HEK293 (cell line): ENCODE data around the gene AARSD1.
"Not testable (repeated sequence)": the region's sequence is repeated elsewhere in the genome, so short reads cannot be mapped to it uniquely, and the experiment has no call there.

ENCODE experiments used
- CTCF ChIA-PET: fragments of 350-600 bp; formaldehyde crosslinking; extraction: SDS; loops from one replicate; lab custom pipeline; 2021; ENCODE audit warnings: antibody characterized with exemption; lab: Yijun Ruan, JAX
- POLR2A ChIA-PET: fragments of 300-600 bp; formaldehyde crosslinking; extraction: SDS; loops from one replicate; lab custom pipeline; 2020; ENCODE audit warnings: antibody characterized with exemption, inconsistent platforms; lab: Yijun Ruan, JAX
- H3K27ac ChIP-seq: fragments of 200-500 bp; sonication (Bioruptor generic); 2 replicates; pipeline ENCODE4 v1.5.1; 2014; ENCODE audit warnings: low read depth, low read length, control low read depth, inconsistent platforms; ENCODE audit errors: extremely low read depth
- H3K36me3 ChIP-seq, 2 experiments: fragments of 200-500 bp in 1 of 2; sonication (Bioruptor generic) in 1 of 2; 1 replicate in 1 of 2; 2 replicates in 1 of 2; pipeline ENCODE4 v1.5.1; 2014 to 2017; ENCODE audit warnings: inconsistent platforms in 2 of 2, low read length in 2 of 2; ENCODE audit not compliant: control insufficient read depth in 2 of 2, insufficient read depth in 1 of 2
- H3K4me1 ChIP-seq: fragments of 200-500 bp; sonication (Bioruptor generic); 2 replicates; pipeline ENCODE4 v1.5.1; 2014; ENCODE audit warnings: mild to moderate bottlenecking, low read length, inconsistent platforms; ENCODE audit not compliant: control insufficient read depth, insufficient read depth
- H3K4me3 ChIP-seq: 2 replicates; pipeline ENCODE4 v1.5.1; 2011; ENCODE audit warnings: low read depth, mild to moderate bottlenecking, control low read depth, low read length, moderate library complexity
- H3K9me3 ChIP-seq: fragments of 200-500 bp; sonication (Bioruptor generic); 2 replicates; pipeline ENCODE4 v1.5.1; 2014; ENCODE audit warnings: low read depth, low read length, inconsistent platforms; ENCODE audit not compliant: control insufficient read depth, insufficient read depth
- BCL11A ChIP-seq: fragments of 450-650 bp; formaldehyde crosslinking; IDR thresholded peaks from 2 replicates; pipeline ENCODE4 v1.5.1; 2016; ENCODE audit warnings: low read depth, missing biosample characterization, missing genetic modification characterization
- GLIS2 ChIP-seq: fragments of 450-650 bp; formaldehyde crosslinking; IDR thresholded peaks from 2 replicates; pipeline ENCODE4 v1.5.1; 2016; ENCODE audit warnings: missing biosample characterization, missing genetic modification characterization
- KLF8 ChIP-seq: fragments of 450-650 bp; formaldehyde crosslinking; IDR thresholded peaks from 2 replicates; pipeline ENCODE4 v1.5.1; 2016; ENCODE audit warnings: missing biosample characterization, missing genetic modification characterization
- MZF1 ChIP-seq: fragments of 450-650 bp; formaldehyde crosslinking; IDR thresholded peaks from 2 replicates; pipeline ENCODE4 v1.5.1; 2017; ENCODE audit warnings: missing biosample characterization, missing genetic modification characterization, borderline replicate concordance
- SETDB1 ChIP-seq: IDR thresholded peaks from one replicate; pipeline ENCODE4 v1.6.1; 2017; ENCODE audit warnings: mild to moderate bottlenecking, low read length, moderate library complexity, mixed read lengths; ENCODE audit not compliant: insufficient read length
- SP7 ChIP-seq: fragments of 450-650 bp; formaldehyde crosslinking; IDR thresholded peaks from 2 replicates; pipeline ENCODE4 v1.5.1; 2016; ENCODE audit warnings: missing biosample characterization, missing genetic modification characterization
- YY1 ChIP-seq: fragments of 450-650 bp; formaldehyde crosslinking; IDR thresholded peaks from 2 replicates; pipeline ENCODE4 v1.5.1; 2018; ENCODE audit warnings: missing biosample characterization, missing genetic modification characterization
- ZBTB48 ChIP-seq: fragments of 450-650 bp; formaldehyde crosslinking; IDR thresholded peaks from 2 replicates; pipeline ENCODE4 v1.5.1; 2016; ENCODE audit warnings: missing biosample characterization, missing genetic modification characterization
- ZNF155 ChIP-seq: fragments of 450-650 bp; formaldehyde crosslinking; IDR thresholded peaks from 2 replicates; pipeline ENCODE4 v1.5.1; 2016; ENCODE audit warnings: missing biosample characterization, missing genetic modification characterization
- ZNF157 ChIP-seq: fragments of 450-650 bp; formaldehyde crosslinking; IDR thresholded peaks from 2 replicates; pipeline ENCODE4 v1.5.1; 2016; ENCODE audit warnings: missing biosample characterization, missing genetic modification characterization
- ZNF214 ChIP-seq: fragments of 450-650 bp; formaldehyde crosslinking; IDR thresholded peaks from 2 replicates; pipeline ENCODE4 v1.5.1; 2017; ENCODE audit warnings: missing biosample characterization, mild to moderate bottlenecking, missing genetic modification characterization, borderline replicate concordance
- ZNF223 ChIP-seq: fragments of 450-650 bp; formaldehyde crosslinking; IDR thresholded peaks from 2 replicates; pipeline ENCODE4 v1.5.1; 2016; ENCODE audit warnings: missing biosample characterization, missing genetic modification characterization
- ZNF362 ChIP-seq: fragments of 450-650 bp; formaldehyde crosslinking; IDR thresholded peaks from 2 replicates; pipeline ENCODE4 v1.5.1; 2016; ENCODE audit warnings: missing biosample characterization, missing genetic modification characterization
- ZNF426 ChIP-seq: fragments of 450-650 bp; formaldehyde crosslinking; IDR thresholded peaks from 2 replicates; pipeline ENCODE4 v1.5.1; 2017; ENCODE audit warnings: missing biosample characterization, missing genetic modification characterization, mild to moderate bottlenecking, inconsistent platforms, moderate library complexity
- ZNF518A ChIP-seq: fragments of 450-650 bp; formaldehyde crosslinking; conservative IDR thresholded peaks from 2 replicates; pipeline ENCODE4 v1.5.1; 2016; ENCODE audit warnings: low read depth, missing biosample characterization, missing genetic modification characterization
- ZNF544 ChIP-seq: fragments of 450-650 bp; formaldehyde crosslinking; IDR thresholded peaks from 2 replicates; pipeline ENCODE4 v1.5.0; 2017; ENCODE audit warnings: missing biosample characterization, missing genetic modification characterization
- ZNF623 ChIP-seq: fragments of 450-650 bp; formaldehyde crosslinking; IDR thresholded peaks from 2 replicates; pipeline ENCODE4 v1.5.1; 2016; ENCODE audit warnings: missing biosample characterization, missing genetic modification characterization
- ZNF624 ChIP-seq: fragments of 450-650 bp; formaldehyde crosslinking; IDR thresholded peaks from 2 replicates; pipeline ENCODE4 v1.5.1; 2017; ENCODE audit warnings: missing biosample characterization, missing genetic modification characterization
- ZNF791 ChIP-seq: fragments of 450-650 bp; formaldehyde crosslinking; IDR thresholded peaks from 2 replicates; pipeline ENCODE4 v1.5.1; 2016; ENCODE audit warnings: missing biosample characterization, missing genetic modification characterization
- ZSCAN30 ChIP-seq: fragments of 450-650 bp; IDR thresholded peaks from 2 replicates; pipeline ENCODE4 v1.5.1; 2018; ENCODE audit warnings: missing biosample characterization, mild to moderate bottlenecking, missing genetic modification characterization, moderate library complexity
- TF ChIP-seq, protein P1 (sequence below): fragments of 450-650 bp; formaldehyde crosslinking; IDR thresholded peaks from 2 replicates; pipeline ENCODE4 v1.5.1; 2016; ENCODE audit warnings: missing biosample characterization, missing genetic modification characterization
- TF ChIP-seq, protein P2 (sequence below): IDR thresholded peaks from 2 replicates; pipeline ENCODE4 v1.6.1; 2011; ENCODE audit warnings: mild to moderate bottlenecking, low read depth, low read length, borderline replicate concordance

The AARSD1 gene

DNA sequence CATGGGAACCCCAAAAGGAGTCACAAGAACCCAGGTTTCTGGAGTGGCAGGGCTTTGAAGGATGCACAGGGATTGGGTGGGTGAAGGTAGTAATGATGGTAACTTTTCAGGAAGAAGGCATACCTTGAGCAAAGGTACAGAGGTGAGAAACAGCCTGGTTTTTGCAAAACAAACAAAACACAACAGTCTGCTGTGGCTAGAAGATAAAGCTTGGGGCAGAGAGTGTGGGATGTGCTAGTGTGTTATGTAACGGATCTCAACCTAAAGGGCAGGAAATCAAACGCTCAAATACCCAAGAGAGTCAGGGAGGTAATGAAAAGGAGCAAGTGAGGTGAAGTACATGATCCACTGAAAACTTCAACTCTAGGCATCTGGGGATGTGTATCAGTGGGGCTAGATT lies 11.0 kb upstream of the AARSD1 start:
- Histone ChIP-seq H3K9me3 (no peaks in the 10 kb centered on the region), H3K27ac (no peak overlapping the region), H3K36me3 (no peaks in the 10 kb centered on the region; a peak in 1 of 3 replicates), H3K4me1 (peaks cover 3% of the 10 kb centered on the region; the same call in 1 of the 2 replicates), H3K4me3 (no peak overlapping the region)
- CTCF ChIA-PET = no interaction called here
- TF ChIP-seq BCL11A (no peak), SP7 (tag by site-specific recombination) (no peak), SETDB1 (no peak), ZNF623 (tag by site-specific recombination) (no peak), ZNF362 (tag by site-specific recombination) (no peak), ZNF544 (tag by site-specific recombination) (no peak), ZNF214 (tag by site-specific recombination) (no peak), KLF8 (tag by site-specific recombination) (no peak), ZSCAN30 (tag by site-specific recombination) (no peak), ZNF791 (no peak), GLIS2 (tag by site-specific recombination) (no peak), ZNF155 (no peak)
- TF ChIP-seq, protein P1, sequence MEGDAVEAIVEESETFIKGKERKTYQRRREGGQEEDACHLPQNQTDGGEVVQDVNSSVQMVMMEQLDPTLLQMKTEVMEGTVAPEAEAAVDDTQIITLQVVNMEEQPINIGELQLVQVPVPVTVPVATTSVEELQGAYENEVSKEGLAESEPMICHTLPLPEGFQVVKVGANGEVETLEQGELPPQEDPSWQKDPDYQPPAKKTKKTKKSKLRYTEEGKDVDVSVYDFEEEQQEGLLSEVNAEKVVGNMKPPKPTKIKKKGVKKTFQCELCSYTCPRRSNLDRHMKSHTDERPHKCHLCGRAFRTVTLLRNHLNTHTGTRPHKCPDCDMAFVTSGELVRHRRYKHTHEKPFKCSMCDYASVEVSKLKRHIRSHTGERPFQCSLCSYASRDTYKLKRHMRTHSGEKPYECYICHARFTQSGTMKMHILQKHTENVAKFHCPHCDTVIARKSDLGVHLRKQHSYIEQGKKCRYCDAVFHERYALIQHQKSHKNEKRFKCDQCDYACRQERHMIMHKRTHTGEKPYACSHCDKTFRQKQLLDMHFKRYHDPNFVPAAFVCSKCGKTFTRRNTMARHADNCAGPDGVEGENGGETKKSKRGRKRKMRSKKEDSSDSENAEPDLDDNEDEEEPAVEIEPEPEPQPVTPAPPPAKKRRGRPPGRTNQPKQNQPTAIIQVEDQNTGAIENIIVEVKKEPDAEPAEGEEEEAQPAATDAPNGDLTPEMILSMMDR (tag by site-specific recombination) = no peak
- POLR2A ChIA-PET = interaction anchor here (0.7 kb wide), 1 partner anchor 36 kb away, joined by 3 read pairs; no protein-coding TSS in a partner anchor

DNA sequence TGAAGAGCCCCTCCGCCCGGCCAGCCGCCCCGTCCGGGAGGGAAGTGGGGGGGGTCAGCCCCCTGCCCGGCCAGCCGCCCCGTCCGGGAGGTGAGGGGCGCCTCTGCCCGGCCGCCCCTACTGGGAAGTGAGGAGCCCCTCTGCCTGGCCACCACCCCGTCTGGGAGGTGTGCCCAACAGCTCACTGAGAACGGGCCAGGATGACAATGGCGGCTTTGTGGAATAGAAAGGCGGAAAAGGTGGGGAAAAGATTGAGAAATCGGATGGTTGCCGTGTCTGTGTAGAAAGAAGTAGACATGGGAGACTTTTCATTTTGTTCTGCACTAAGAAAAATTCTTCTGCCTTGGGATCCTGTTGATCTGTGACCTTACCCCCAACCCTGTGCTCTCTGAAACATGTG lies 9.1 kb upstream of the AARSD1 start:
- POLR2A ChIA-PET, H3K27ac ChIP-seq, H3K36me3 ChIP-seq, H3K4me1 ChIP-seq, H3K9me3 ChIP-seq, H3K4me3 ChIP-seq, CTCF ChIA-PET: not testable (repeated sequence)

GRCh38 chr17:42971589-42971988 lies 7.3 kb upstream of the AARSD1 start:
- H3K27ac ChIP-seq = no peak overlapping the region
- H3K9me3 ChIP-seq = no peaks in the 10 kb centered on the region
- no peaks in the 10 kb centered on the region for H3K4me1 ChIP-seq
- H3K4me3 ChIP-seq = no peak overlapping the region
- ChIA-PET POLR2A (interaction anchor here (0.6 kb wide), 1 partner anchor 27 kb away, joined by 3 read pairs; no protein-coding TSS in a partner anchor), CTCF (no interaction called here)
- TF ChIP-seq, protein P2, sequence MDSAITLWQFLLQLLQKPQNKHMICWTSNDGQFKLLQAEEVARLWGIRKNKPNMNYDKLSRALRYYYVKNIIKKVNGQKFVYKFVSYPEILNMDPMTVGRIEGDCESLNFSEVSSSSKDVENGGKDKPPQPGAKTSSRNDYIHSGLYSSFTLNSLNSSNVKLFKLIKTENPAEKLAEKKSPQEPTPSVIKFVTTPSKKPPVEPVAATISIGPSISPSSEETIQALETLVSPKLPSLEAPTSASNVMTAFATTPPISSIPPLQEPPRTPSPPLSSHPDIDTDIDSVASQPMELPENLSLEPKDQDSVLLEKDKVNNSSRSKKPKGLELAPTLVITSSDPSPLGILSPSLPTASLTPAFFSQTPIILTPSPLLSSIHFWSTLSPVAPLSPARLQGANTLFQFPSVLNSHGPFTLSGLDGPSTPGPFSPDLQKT = no peak
- no peak for TF ChIP-seq MZF1 (tag by site-specific recombination)
- no peak for TF ChIP-seq ZNF624 (tag by site-specific recombination)
- no peak for TF ChIP-seq ZNF157 (tag by site-specific recombination)
- TF ChIP-seq ZBTB48 (tag by site-specific recombination) = no peak
- TF ChIP-seq ZNF791 = no peak
- no peak for TF ChIP-seq ZNF223 (tag by site-specific recombination)
- TF ChIP-seq ZNF426 (tag by site-specific recombination) = no peak
- TF ChIP-seq ZNF518A (tag by site-specific recombination) = no peak
- no peak for TF ChIP-seq YY1 (tag by site-specific recombination)
- TF ChIP-seq, all 188 proteins: peak for 0
- no peaks in the 10 kb centered on the region; a peak in 1 of 3 replicates for H3K36me3 ChIP-seq
